Measurements from ENCODE around the gene KIF3B.
"Not testable (repeated sequence)": the region's sequence is repeated elsewhere in the genome, so short reads cannot be mapped to it uniquely, and the experiment has no call there.

Gene KIF3B

GRCh38 chr20:32277361-32278198 is at the start of gene KIF3B:
KIF3B (plus strand) TSS chr20:32277651; CDS start chr20:32309778, 32,127 bp downstream.
- DNase-seq (ENCODE audit: low read depth in 2 of 2), result peak; percentile 71 to 76

- no peak for DNase-seq (ENCODE audit: low read depth in 2 of 2)
These were observed 49.4 kb upstream of the KIF3B start for GRCh38 chr20:32227744-32228688.

- DNase-seq (ENCODE audit: low read depth in 2 of 2), result no peak
These were observed 48.2 kb upstream of the KIF3B start for GRCh38 chr20:32229251-32229747.

GRCh38 chr20:32230707-32231106 is 46.7 kb upstream of the KIF3B start:
- DNase-seq (ENCODE audit: low read depth in 2 of 2), result no peak

GRCh38 chr20:32231245-32231644 is 46.2 kb upstream of the KIF3B start:
- no peak for DNase-seq (ENCODE audit: low read depth in 2 of 2)

GRCh38 chr20:32231847-32232246 is 45.6 kb upstream of the KIF3B start:
- no peak for DNase-seq (ENCODE audit: low read depth in 2 of 2)

- no peak for DNase-seq (ENCODE audit: low read depth in 2 of 2)
These were observed 45.0 kb upstream of the KIF3B start for GRCh38 chr20:32232326-32232886.

- no peak for DNase-seq (ENCODE audit: low read depth in 2 of 2)
These were observed 44.2 kb upstream of the KIF3B start for GRCh38 chr20:32233286-32233685.

GRCh38 chr20:32234135-32234808 is 43.2 kb upstream of the KIF3B start:
- no peak for DNase-seq (ENCODE audit: low read depth in 2 of 2)

GRCh38 chr20:32235331-32236047 is 42.0 kb upstream of the KIF3B start:
- no peak for DNase-seq (ENCODE audit: low read depth in 2 of 2)

GRCh38 chr20:32236048-32236533 is 41.4 kb upstream of the KIF3B start:
- no peak for DNase-seq (ENCODE audit: low read depth in 2 of 2)

- no peak for DNase-seq (ENCODE audit: low read depth in 2 of 2)
These were observed 40.6 kb upstream of the KIF3B start for GRCh38 chr20:32236819-32237218.

GRCh38 chr20:32237419-32237818 is 40.0 kb upstream of the KIF3B start:
- DNase-seq (ENCODE audit: low read depth in 2 of 2), result no peak

GRCh38 chr20:32238483-32239425 is 38.7 kb upstream of the KIF3B start:
- no peak for DNase-seq (ENCODE audit: low read depth in 2 of 2)

GRCh38 chr20:32240205-32240604 is 37.2 kb upstream of the KIF3B start:
- DNase-seq (ENCODE audit: low read depth in 2 of 2), result no peak

- no peak for DNase-seq (ENCODE audit: low read depth in 2 of 2)
These were observed 35.6 kb upstream of the KIF3B start for GRCh38 chr20:32241807-32242206.

GRCh38 chr20:32244150-32244823 is 33.2 kb upstream of the KIF3B start:
- DNase-seq (ENCODE audit: low read depth in 2 of 2), result no peak

GRCh38 chr20:32244959-32245358 is 32.5 kb upstream of the KIF3B start:
- DNase-seq (ENCODE audit: low read depth in 2 of 2), result no peak

GRCh38 chr20:32246208-32246607 is 31.2 kb upstream of the KIF3B start:
- not testable (repeated sequence) for DNase-seq (ENCODE audit: low read depth in 2 of 2)

Data from fibroblast of skin of left biceps (primary cell).